Heart right ventricle (tissue), 16 donors: Measurements from ENCODE around the gene NDRG4. TPM values are rescaled to one million over a fixed set of nuclear protein-coding genes. Genes with fewer than 3 reads are reported as not detected.

Source experiments
- ATAC-seq, 8 donors: fragments of 200-7000 bp; cut with Tn5 transposase; one replicate each; pipeline ENCODE4 v1.9.1; 2020; ENCODE audit warnings: mild to moderate bottlenecking in 8 of 8, moderate library complexity in 8 of 8, moderate number of reproducible peaks in 1 of 8
- DNase-seq, 2 donors: peaks; one replicate each; pipeline ENCODE4 v3.0.0-alpha.2; 2020
- H3K27ac ChIP-seq, 10 donors: fragments of 200-600 bp; sonication (generic) in 2 of 10; one replicate each; pipeline versions ENCODE4 v1.5.0 to v1.8.0; 2020 to 2022; ENCODE audit warnings: mild to moderate bottlenecking in 3 of 10
- H3K27me3 ChIP-seq, 7 donors: fragments of 200-600 bp; one replicate each; pipeline ENCODE4 v1.8.0; 2021 to 2022; ENCODE audit warnings: mild to moderate bottlenecking in 2 of 7
- H3K36me3 ChIP-seq, 9 donors: fragments of 200-600 bp; sonication (generic) in 1 of 9; one replicate each; pipeline versions ENCODE4 v1.5.0 to v1.8.0; 2020 to 2022; ENCODE audit warnings: mild to moderate bottlenecking in 2 of 9
- H3K4me1 ChIP-seq, 9 donors: fragments of 200-600 bp; sonication (generic) in 1 of 9; one replicate each; pipeline versions ENCODE4 v1.5.0 to v1.8.0; 2020 to 2022; ENCODE audit warnings: mild to moderate bottlenecking in 4 of 9
- H3K4me3 ChIP-seq, 10 donors: fragments of 200-600 bp; sonication (generic) in 2 of 10; one replicate each; pipeline versions ENCODE4 v1.5.0 to v1.8.0; 2020 to 2022; ENCODE audit warnings: mild to moderate bottlenecking in 7 of 10, moderate library complexity in 2 of 10
- H3K9me3 ChIP-seq, 11 donors: fragments of 200-600 bp in 10 of 11; sonication (generic) in 2 of 11; one replicate each; pipeline versions ENCODE4 v1.5.0 to v1.8.0; 2013 to 2022; ENCODE audit warnings: mild to moderate bottlenecking in 2 of 11, control low read depth in 1 of 11, moderate library complexity in 1 of 11
- CTCF ChIP-seq, 9 donors: fragments of 200-600 bp; sonication (generic) in 2 of 9; IDR thresholded peaks; one replicate each; pipeline versions ENCODE4 v1.5.0 to v1.8.0; 2021 to 2022; ENCODE audit warnings: antibody characterized with exemption in 9 of 9, mild to moderate bottlenecking in 5 of 9, moderate library complexity in 1 of 9
- WGBS, 2 donors: extraction: QIAGEN DNeasy Blood & Tissue Kit; methylation state at CpG; one replicate each; pipeline ENCODE4 v1.1.7; 2013; ENCODE audit warnings: inconsistent platforms in 1 of 2; 5-methylcytosine and 5-hydroxymethylcytosine counted together
- intact Hi-C, 10 donors: fragments of 100-400 bp; cut with DNase I; formaldehyde crosslinking; loops; one replicate each; pipeline versions ENCODE4 v1.11.1 to v1.14.2; 2022
- polyA plus RNA-seq, 2 donors: library from polyadenylated mRNA; stranded (reverse); fragments of 200-250 nt; gene quantifications; one replicate each; pipeline ENCODE4 v1.2.3, GENCODE V29; 2013
- total RNA-seq, 10 donors: library from RNA; stranded (reverse); fragmentation: NEBNext Ultra II Directional in 3 of 10; extraction: Animal tissue kit (Norgen Biotek cat#: 25700) in 3 of 10; gene quantifications; one replicate each; pipeline versions ENCODE4 v1.2.1 to v1.2.4, GENCODE V29; 2021 to 2023
- donor health status: Arrhythmogenic right ventricular cardiomyopathy.
- donor health status: ischemic (EF 13 %, LVEDD 7.1; RV severe dilation, severe dysfunction).
- donor health status: healthy with polysubstance abuse.
- donor health status: DM: no; HTN: yes; CAD: no.
- donor health status: DM: no; HTN: no; CAD: no.
- donor health status: ischemic (EF 25% LVEDD 6.9; RV normal size, moderate dysfunction).
- donor health status: ischemic (EF 25% LVEDD 5.7; RV mildly dilated, moderate dysfunction).
- donor health status: healthy.
- donor health status: DM: yes; HTN: yes; CAD: no.
- donor health status: Ischemic cardiomyopathy.
- donor health status: ischemic (EF 35%, LVEDD 5.7; RV mildly dilated, moderate dysfunction).
- donor health status: nonischemic (EF 11% LVEDD 7.7; RV severe dilation, severe dysfunction).
- donor health status: DM: yes; HTN: yes; CAD: no.
- donor health status: PGD.
- donor health status: ischemic (EF 29% LVEDD 5.4; RV normal size, mild dysfunction).
- donor health status: nonischemic (EF 23%, LVEDD 6.1; RV moderate dilation, normal function).

NDRG4 gene
- total and polyA plus RNA-seq, 12 donors: 286 to 821 (median 539) TPM

GRCh38 chr16:58460219-58460610, 39.7 kb upstream of the NDRG4 start:
- peaks cover 0 to 47% (median 17%) of the 10 kb centered on the region in 9 donors for H3K4me1 ChIP-seq
- no peak overlapping the region for H3K4me3 ChIP-seq

GRCh38 chr16:58461056-58461455, 38.9 kb upstream of the NDRG4 start:
- H3K4me3 ChIP-seq: no peak overlapping the region
- no peaks in the 10 kb centered on the region for H3K9me3 ChIP-seq
- WGBS, 2 donors: 74 to 78% methylated on average over 5 of the region's 5 CpGs
- no peak for ATAC-seq
- DNase-seq: no peak
- no peaks in the 10 kb centered on the region for H3K36me3 ChIP-seq
- H3K4me1 ChIP-seq: peaks cover 0 to 45% (median 17%) of the 10 kb centered on the region in 9 donors
- intact Hi-C loops: loop anchor here in 2 of 10 donors (5.0 kb wide), 2 partner anchors 34 to 44 kb away; no protein-coding TSS in a partner anchor
- no peak for TF ChIP-seq CTCF (IDR thresholded peaks at IDR 0.05)
- H3K27me3 ChIP-seq: peaks cover 0 to 54% (median 10%) of the 10 kb centered on the region in 7 donors
- peak overlapping the region in 7 of 10 donors; percentile 9 to 96 (median 94) for H3K27ac ChIP-seq

More at GRCh38 chr16:58460219-58460610, 39.7 kb upstream of the NDRG4 start:
- ATAC-seq (no peak), DNase-seq (no peak)
- no peaks in the 10 kb centered on the region for H3K9me3 ChIP-seq
- WGBS, 2 donors: 89 to 90% methylated on average over 4 of the region's 4 CpGs
- peaks cover 0 to 46% (median 10%) of the 10 kb centered on the region in 7 donors for H3K27me3 ChIP-seq
- peak overlapping the region in 7 of 10 donors; percentile 3 to 96 (median 51) for H3K27ac ChIP-seq
- no peak for TF ChIP-seq CTCF (IDR thresholded peaks at IDR 0.05)
- intact Hi-C loops: loop anchor here in 2 of 10 donors (5.0 kb wide), 2 partner anchors 33 to 43 kb away; no protein-coding TSS in a partner anchor
- H3K36me3 ChIP-seq: no peaks in the 10 kb centered on the region

GRCh38 chr16:58461640-58462039, 38.3 kb upstream of the NDRG4 start:
- peak overlapping the region in 6 of 10 donors; percentile 27 to 96 (median 94) for H3K27ac ChIP-seq
- H3K27me3 ChIP-seq: peaks cover 0 to 60% (median 11%) of the 10 kb centered on the region in 7 donors
- DNase-seq (no peak), ATAC-seq (no peak)
- no peak overlapping the region for H3K4me3 ChIP-seq
- WGBS, 2 donors: 88 to 92% methylated on average over 7 of the region's 7 CpGs
- H3K9me3 ChIP-seq: no peaks in the 10 kb centered on the region
- no peak for TF ChIP-seq CTCF (IDR thresholded peaks at IDR 0.05)
- intact Hi-C loops: loop anchor here in 3 of 10 donors (2.0 to 5.0 kb wide), 3 partner anchors 34 to 45 kb away; no protein-coding TSS in a partner anchor
- H3K36me3 ChIP-seq: no peaks in the 10 kb centered on the region
- H3K4me1 ChIP-seq: peaks cover 0 to 47% (median 17%) of the 10 kb centered on the region in 9 donors

- no peak for TF ChIP-seq CTCF (IDR thresholded peaks at IDR 0.05)
- intact Hi-C loops: loop anchor here in 3 of 10 donors (2.0 to 5.0 kb wide), 3 partner anchors 35 to 45 kb away; no protein-coding TSS in a partner anchor
- peak overlapping the region in 9 of 10 donors; percentile 83 to 98 (median 95) for H3K27ac ChIP-seq
- H3K27me3 ChIP-seq: peaks cover 0 to 65% (median 12%) of the 10 kb centered on the region in 7 donors
- no peaks in the 10 kb centered on the region for H3K9me3 ChIP-seq
- no peak for DNase-seq
- 45 to 55% methylated on average over 4 of the region's 4 CpGs for WGBS, 2 donors
- peak in 6 of 8 donors; percentile 47 to 71 (median 67) for ATAC-seq
- H3K36me3 ChIP-seq: no peaks in the 10 kb centered on the region
- peak overlapping the region in 3 of 10 donors; percentile 69 to 89 (median 69) for H3K4me3 ChIP-seq
- H3K4me1 ChIP-seq: peaks cover 0 to 51% (median 17%) of the 10 kb centered on the region in 9 donors
Observed at GRCh38 chr16:58462089-58462488, 37.9 kb upstream of the NDRG4 start.
